ENCODE data around the gene MAP3K8.
"Not testable (repeated sequence)": the region's sequence is repeated elsewhere in the genome, so short reads cannot be mapped to it uniquely, and the experiment has no call there.

Gene MAP3K8

DNA sequence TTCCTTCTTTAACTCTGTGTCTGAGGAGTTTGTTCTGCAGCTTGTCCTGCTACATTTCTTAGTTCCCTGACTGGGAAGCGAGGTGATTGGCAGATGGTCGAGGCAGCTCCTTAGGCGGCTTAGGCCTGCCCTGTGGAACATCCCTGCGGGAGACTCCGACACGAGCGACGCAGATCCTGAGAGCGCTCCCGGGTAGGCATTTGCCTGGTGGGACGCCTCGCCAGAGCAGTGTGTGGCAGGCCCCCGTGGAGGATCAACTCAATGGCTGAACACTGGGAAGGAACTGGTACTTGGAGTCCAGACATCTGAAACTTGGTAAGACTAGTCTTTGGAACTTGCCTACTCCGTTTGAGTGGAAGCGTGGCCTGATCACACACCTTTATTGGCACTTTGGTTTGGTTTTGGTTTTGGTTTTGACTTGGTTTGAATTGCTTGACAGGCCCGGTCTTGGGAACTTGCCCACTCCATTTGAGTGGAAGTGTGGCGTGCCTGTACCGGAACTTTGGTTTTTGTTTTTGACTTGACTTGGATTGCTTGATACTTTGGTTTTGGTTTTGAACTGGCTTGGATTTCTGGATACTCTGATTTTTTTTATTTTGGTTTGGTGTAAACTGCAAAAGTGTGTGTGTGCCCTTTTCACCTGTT, 42.6 kb downstream of the MAP3K8 start:
- no peak for DNase-seq (ENCODE audit: low read depth, low spot score)
- H3K27ac ChIP-seq, result no peak overlapping the region

DNA sequence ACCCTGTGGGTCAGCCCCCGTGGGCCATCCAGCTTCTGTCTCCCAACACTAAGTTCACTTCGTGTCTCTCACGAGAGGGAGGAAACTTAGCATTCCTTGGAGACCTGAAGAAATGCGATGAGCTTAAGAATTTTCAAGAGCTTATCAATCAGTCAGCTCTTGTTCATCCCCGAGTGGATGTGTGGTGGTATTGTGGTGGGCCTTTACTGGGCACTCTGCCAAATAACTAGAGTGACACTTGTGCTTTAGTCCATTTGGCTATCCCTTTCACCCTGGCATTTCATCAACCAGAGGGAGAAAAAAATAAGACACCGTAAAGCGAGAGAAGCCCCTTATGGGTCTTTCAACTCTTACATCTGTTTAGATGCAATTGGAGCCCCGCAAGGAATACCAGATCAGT, 45.5 kb downstream of the MAP3K8 start:
- H3K27ac ChIP-seq; DNase-seq (ENCODE audit: low read depth, low spot score): not testable (repeated sequence)

DNA sequence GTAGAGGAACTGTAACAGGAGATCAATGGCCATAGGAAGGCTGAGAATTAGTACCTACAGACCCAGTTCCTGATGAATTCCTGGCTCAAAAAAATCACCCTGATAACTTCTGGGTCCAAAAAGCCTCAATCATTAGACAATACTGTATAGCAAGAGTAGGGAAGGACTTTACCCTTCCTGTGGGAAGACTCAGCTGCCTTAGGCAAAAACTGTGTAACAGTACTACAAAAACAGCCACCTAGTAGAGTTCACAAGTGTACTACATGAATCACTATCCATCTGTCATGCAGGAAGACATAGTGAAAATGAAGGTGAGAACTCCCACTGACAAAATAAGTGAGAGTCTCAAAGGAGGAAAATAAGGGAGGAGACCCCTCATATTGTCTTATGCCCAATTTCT, 47.6 kb downstream of the MAP3K8 start:
- DNase-seq (ENCODE audit: low read depth, low spot score), result no peak
- no peak overlapping the region for H3K27ac ChIP-seq

DNA sequence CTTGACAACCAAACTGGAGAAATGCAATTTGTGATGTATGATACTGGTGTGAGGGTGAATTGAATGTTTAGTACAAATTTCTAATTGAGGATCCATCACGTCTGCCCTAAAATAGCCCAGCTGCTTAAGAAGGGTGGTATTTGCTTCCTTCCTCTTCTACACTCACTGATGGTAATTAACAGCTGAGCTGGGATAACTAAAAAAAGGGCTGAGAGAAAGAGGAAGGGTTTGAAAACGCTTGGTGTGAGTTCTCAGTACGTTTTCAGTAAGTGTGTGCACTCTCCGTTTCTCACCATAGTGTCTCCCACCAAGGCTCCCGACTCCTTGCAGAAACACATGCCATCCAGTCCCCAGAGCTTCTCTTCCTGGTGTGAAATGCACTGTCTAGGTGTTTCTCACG, 54.3 kb downstream of the MAP3K8 start:
- no peak for DNase-seq (ENCODE audit: low read depth, low spot score)
- no peak overlapping the region for H3K27ac ChIP-seq

DNA sequence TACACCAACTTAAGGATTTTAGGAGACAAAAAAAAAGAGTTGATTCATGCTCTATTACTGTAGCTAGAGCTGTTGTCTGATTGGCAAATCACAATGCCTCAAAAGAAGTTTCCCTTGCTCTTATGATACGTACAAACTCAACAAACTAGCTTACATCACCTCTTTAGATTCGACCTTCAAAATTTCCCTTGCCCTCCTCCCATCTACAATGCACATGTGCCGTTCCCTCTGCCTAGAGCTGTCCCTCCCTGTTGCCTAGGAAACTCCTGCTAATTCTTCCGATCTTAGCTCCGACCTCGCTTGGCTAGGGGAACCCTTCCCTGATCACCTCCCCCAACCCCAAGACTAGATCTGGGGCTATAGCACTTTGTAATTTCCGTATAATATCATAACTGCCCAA, 55.4 kb downstream of the MAP3K8 start:
- no peak for DNase-seq (ENCODE audit: low read depth, low spot score)
- H3K27ac ChIP-seq, result no peak overlapping the region

DNA sequence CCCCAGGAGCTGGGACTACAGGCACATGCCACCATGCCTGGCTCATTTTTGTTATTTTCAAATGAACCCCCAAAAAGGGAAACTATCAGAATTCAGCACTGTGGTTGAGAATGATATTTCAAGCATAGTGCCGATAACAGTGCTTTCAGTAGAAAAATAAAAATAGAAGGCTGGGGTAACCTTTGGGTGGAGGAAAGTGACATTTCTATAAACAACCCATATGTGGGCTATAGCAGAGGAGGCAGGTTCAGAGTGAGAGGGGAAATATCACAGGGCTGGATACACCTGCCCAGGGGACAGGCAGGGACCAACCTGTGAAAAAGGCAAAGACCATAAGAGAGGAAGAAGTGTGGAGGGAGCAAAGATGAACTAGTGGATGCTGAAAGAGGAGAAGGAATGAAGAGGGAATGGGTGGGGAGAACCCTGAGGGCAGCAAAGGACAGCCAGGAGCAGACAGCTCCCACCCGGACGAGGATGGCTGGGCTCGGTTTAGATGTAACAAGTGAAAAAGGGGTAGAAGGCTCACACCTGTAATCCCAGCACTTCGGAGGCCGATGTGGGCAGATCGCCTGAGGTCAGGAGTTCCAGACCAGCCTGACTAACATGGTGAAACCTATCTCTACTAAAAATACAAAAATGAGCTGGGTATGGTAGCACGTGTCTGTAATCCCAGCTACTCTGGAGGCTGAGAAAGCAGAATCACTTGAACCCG, 56.5 kb downstream of the MAP3K8 start:
- H3K27ac ChIP-seq, result peak overlapping the region; percentile 82
- no peak for DNase-seq (ENCODE audit: low read depth, low spot score)

DNA sequence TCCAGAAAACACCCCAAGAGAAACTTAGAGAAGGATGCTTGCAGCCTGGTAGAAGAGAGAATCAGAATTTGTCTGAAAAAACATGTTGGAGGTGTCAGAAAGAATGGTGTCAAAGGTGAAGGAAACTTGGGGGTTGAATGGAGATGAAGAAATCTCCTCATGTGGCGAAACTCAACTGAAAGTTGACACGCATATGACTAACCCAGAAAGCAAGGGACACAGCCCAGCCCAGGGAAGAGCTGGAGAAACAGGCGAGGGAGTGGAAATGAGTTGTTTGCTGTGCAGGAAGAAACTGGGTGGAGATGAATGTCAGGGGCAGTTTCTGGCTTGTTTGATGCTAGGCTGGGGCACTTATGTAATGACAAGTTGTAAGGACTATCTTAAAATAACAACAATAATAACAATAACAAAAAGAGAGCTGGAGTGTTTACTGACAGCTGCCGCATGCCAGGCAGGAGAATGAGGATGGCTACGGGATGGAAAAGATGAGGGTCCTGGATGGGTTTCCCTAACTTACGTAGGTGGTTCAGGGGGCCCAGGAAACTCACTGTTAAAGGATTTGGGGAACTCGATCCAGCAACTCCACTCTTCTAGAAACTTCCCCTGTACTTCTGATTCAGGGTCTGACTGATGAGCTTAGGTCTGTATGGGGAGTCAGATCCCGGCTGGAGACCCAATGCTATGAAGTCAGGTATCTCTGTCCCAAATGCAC, 57.4 kb downstream of the MAP3K8 start:
- DNase-seq (ENCODE audit: low read depth, low spot score), result peak; percentile 86
- H3K27ac ChIP-seq, result peak overlapping the region; percentile 82

DNA sequence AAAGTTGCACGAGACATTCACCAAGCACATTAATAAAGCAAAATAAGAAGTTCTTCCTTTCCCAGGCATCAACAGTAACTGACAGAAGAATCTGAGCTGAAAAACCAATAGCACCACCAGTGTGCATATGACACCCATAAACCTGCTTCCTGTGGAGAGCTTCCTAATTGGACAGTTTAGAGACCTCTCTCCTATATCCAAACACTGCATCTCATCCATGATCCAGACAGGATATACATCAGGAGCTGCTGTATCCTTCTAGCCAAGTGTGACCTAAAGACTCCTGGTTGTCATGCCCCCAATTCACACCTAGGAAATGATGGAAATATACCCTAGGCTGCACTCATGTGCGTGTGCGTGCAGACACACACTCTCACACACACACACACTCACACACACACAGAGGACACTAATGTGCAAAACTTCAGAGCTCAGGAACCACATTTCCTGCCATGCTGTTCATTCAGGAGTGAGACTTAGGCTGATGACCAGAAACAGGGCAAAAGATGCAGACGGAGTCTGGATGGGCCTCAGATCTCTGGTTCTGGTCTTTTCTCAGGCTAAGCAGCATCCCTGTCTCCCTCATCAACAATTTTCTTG, 58.0 kb downstream of the MAP3K8 start:
- no peak for DNase-seq (ENCODE audit: low read depth, low spot score)
- H3K27ac ChIP-seq, result peak overlapping the region; percentile 82

DNA sequence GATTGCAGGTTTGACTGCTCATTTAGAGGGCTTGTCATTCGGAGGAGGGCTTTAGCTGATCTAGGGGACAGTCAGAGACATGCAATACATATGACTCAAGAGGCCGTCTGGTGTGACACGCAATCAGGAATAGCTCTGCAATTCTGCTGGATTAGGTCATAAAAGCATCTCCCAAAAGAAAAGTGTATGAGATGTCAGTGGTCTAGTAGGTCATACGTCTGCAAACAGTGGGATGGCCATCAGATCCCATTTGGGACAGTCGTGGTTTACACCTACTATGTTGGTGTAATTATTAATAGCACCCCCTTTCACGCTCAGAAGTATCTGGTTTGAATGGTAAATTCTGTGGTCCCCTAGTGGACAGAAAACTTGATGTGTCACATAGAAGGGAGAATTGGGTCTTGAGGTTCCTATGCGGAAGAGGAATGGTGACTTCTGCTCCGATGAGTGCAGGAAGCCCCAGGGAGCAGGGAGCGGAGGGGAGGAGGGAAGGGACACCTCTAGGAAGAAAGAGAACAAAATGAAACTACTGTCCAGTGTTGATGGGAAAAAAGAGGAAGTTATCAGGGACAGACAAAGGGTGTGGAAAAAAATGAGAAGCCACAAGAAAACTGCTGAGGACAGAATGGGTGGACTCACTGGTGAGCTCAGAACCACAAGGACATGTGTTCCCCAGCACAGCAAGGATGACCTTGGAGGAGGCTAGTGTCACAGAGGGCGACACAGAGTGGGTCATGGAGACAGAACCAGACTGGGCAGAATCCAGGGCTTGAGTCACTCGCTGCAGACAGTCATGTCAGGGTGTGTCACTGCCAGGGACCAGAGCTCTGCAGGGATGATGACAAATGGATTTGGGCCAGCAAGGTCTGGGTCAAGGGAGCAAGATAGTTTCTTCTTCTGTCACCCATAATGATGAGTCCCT, 59.9 kb downstream of the MAP3K8 start:
- peak overlapping the region; percentile 82 for H3K27ac ChIP-seq

DNA sequence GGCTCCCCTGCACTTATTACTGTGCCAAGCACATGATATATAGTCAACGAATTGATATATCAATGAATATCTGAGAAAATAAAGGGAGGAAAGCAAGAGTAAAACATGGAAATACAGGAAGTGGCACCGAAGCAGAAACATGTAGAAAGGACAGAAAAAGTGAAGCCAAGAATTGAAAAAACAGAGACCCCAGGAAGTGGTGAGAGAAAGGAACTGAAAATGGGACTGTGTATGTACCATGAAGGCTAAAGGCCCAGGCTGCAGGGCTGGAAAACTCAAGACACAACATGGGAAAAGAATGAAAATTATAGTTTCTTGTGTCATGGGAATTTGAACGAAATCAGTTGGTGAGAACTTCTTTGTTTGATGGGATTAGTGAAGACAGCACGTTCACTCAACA, 60.6 kb downstream of the MAP3K8 start:
- H3K27ac ChIP-seq, result peak overlapping the region; percentile 82
- DNase-seq (ENCODE audit: low read depth, low spot score), result no peak

More for the DNA sequence above, 59.9 kb downstream of the MAP3K8 start:
- DNase-seq (ENCODE audit: low read depth, low spot score), result peak; percentile 61

DNA sequence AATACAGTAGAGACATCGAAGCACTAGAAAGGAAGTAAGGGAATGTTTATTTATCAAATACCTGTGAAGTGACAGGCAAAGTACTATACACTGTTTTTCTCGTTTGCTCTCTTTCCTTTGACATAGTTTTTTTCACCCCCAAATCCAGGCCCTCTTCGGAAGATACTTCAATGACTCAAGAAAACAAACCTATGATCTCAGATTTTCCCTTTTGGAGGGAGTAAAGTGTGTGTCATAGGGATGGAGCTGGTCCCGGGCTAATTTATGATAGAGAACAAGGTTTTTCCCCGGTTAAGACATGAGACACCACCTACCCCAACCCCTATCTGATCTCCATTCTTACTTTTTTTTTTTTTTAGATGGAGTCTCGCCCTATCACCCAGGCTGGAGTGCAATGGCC, 61.7 kb downstream of the MAP3K8 start:
- no peak for DNase-seq (ENCODE audit: low read depth, low spot score)

DNA sequence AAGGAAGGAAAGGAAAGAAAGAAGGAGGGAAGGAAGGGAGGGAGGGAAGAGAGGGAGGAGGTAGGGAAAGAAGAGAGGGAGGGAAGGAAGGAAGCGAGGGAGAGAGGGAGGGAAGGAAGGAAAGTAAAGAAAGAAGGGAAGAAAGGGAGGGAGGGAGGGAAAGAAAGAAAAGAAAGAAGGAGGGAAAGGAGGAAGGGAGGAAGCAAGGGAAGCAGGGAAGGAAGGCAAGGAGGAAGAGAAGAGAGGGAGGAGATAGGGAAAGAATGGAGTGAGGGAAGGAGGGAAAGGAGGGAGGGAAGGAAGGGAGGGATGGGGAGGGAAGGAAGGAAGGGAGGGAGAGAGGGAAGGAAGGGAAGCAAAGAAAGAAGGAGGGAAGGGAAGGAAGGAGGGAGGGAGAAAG, 65.8 kb downstream of the MAP3K8 start:
- no peak for DNase-seq (ENCODE audit: low read depth, low spot score)

More for the DNA sequence above, 61.7 kb downstream of the MAP3K8 start:
- peak overlapping the region; percentile 82 for H3K27ac ChIP-seq

DNA sequence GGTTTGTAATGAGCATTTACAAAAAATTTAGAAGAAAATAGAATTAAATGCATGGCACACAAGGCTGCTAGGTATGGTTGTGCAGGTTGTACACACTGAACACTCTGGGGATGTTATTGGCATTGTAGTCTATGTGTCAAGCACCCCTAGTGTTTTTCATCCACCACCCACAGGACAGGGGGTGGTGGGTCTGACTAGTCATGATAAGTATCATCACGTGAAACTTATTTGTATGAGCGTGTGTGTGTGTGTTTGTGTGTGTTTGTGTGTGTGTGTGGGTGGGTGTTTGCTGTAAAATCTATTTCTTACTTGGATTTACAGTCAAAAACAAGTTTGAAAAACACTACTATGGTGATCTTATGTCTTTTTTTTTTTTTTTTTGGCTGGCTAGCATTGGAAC, 66.5 kb downstream of the MAP3K8 start:
- no peak overlapping the region for H3K27ac ChIP-seq
- no peak for DNase-seq (ENCODE audit: low read depth, low spot score)

More for the DNA sequence above, 65.8 kb downstream of the MAP3K8 start:
- no peak overlapping the region for H3K27ac ChIP-seq

DNA sequence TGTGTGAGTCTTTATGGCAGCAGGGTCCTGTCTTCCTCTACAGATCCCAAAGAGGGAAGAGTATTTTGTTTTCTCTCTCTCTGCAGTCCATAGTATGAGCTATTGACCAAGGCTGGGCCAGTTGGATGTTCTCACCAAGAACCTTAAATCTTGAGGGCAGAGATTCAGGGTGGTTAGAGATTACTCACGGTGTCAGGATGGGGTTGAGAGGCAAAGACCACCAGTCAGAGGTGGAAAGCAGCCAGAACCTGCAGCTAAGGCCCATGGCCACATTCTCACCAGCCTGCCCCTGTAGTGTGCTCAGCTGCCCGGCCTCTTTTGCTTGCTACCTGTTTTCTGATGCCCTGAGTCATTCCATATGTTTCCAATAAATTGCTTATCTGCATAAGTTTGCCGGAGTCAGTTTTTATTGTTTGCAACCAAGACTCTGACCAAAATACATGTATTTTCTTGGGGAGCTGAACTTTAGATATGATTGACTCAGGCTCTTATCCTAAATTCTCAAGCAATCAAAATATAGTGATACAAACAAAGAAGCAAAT, 67.0 kb downstream of the MAP3K8 start:
- H3K27ac ChIP-seq, result no peak overlapping the region
- DNase-seq (ENCODE audit: low read depth, low spot score), result no peak

DNA sequence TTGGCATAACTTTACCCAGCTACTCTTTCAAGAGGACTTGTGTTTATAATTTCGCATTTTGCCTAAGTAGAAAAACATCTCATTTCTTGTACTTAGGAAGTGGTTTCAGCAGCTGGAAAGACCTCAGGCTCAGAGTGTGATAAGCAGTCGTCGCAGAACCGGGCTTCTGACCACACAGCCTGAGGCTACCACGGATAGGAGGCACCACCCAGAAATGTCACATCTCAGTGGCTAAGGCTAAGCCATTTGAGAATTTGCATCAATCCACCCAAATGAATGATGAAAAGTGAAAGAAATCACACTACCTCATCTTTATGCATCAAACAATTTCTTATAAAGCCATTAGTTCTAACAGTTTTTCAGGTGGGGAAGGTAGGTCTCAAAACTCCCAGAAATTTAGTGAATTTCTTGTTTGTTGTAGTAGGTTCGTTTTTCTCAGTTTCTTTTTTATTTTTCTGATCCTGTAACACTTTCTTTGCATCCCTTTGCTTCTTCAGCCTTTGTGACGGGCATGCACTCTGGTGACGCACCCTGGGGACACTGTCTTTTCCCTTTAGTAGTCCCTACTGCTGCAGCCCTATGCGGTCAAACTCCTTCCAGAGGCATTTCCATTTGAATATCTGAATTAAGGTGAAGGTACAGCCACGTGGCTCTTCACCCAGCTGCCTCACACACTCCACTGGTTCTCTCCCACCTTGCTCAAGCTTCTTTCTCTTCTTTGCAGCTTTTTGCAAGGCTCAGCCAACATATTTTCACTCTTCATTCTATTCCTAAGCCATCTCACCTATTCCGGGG, 68.5 kb downstream of the MAP3K8 start:
- DNase-seq (ENCODE audit: low read depth, low spot score), result no peak
- no peak overlapping the region for H3K27ac ChIP-seq

DNA sequence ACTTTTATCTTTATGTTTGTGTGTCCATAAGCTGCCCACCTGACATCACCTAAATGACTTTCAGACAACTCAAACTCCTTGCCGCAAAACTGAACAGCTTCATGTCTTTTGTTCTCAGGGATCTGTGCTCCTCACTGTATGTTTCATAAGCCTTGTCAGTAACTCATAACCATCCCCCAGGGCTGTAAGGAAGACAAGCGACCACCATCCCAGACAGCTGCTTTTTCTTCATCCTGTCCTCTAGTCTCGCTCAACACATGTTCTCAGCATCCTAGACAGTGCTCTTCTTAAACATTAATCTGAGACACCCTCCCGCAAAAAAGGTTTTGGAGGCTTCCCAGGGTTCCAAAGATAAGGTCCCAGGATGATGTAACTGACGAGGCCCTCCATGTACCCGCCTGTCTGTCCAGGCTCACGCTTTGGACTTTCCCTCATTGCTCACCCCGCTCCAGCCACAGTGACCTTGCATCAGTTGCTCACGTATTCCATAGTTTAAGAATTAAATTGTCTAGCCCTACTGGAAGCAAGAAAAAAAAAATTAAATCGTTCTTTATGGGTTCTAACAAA, 69.8 kb downstream of the MAP3K8 start:
- DNase-seq (ENCODE audit: low read depth, low spot score), result no peak
- no peak overlapping the region for H3K27ac ChIP-seq

DNA sequence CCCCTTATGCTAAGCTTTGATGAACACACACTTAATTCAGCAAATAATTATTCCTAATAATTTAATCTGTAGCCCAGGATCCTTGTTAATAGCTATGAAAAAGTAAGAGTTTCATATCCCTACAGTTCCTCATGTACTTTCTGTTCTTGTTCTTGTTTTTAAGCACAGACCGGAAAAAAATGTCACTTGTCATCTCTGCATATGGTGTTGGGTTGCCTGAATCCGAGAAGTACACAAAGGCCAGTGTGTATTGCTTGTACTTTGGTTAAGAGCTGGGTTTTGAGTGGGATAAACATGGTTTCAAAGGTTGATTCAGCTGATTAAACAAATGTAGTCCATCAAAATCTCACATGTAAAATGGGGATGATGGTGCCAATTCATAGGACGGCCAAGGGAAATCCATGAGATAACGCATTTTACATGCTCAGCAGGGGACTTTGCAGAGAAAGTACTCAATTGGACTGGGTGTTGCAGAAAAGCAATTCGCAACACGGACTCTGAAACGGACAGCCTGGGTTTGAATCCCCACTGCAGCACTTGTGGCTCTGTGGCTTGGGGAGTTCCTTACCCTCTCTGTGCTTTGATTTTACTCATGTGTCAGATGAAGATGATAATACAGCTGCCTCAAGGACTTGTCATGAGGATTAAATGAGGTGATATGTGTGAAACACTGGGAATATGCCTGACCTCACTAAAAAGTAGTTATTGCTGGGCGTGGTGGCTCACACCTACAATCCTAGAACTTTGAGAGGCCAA, 71.7 kb downstream of the MAP3K8 start:
- no peak overlapping the region for H3K27ac ChIP-seq
- DNase-seq (ENCODE audit: low read depth, low spot score), result no peak

DNA sequence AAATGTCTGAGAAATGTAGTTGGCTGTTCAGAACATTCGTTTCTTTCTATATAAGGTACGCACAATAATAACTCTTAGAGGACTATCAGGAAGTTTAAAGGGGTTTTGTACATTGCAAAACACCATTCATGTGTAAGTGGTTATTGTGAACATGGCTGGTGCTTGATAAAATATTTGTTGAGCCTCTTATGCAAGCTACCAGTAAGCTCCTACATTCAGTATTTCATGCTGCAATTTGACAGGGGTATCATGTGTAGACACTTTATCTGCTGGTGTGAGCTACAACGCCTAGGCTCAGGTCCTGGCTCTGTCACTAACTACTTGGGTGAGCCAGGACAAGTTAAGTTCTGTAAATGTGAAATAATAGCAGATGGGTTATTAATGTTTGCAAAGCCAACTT, 75.5 kb downstream of the MAP3K8 start:
- no peak for DNase-seq (ENCODE audit: low read depth, low spot score)
- no peak overlapping the region for H3K27ac ChIP-seq

Measured in epithelial cell of prostate (primary cell).